SW480 (cell line): ENCODE data around the gene KIR2DL1.
A peak's percentile ranks its signal among the peaks of the same experiment; 100 is the strongest.
"Not testable (repeated sequence)": the region's sequence is repeated elsewhere in the genome, so short reads cannot be mapped to it uniquely, and the experiment has no call there.

Source experiments
- DNase-seq: peaks from one replicate; pipeline ENCODE4 v3.0.0-alpha.2; 2016; ENCODE audit warnings: low spot score

The KIR2DL1 gene

DNA sequence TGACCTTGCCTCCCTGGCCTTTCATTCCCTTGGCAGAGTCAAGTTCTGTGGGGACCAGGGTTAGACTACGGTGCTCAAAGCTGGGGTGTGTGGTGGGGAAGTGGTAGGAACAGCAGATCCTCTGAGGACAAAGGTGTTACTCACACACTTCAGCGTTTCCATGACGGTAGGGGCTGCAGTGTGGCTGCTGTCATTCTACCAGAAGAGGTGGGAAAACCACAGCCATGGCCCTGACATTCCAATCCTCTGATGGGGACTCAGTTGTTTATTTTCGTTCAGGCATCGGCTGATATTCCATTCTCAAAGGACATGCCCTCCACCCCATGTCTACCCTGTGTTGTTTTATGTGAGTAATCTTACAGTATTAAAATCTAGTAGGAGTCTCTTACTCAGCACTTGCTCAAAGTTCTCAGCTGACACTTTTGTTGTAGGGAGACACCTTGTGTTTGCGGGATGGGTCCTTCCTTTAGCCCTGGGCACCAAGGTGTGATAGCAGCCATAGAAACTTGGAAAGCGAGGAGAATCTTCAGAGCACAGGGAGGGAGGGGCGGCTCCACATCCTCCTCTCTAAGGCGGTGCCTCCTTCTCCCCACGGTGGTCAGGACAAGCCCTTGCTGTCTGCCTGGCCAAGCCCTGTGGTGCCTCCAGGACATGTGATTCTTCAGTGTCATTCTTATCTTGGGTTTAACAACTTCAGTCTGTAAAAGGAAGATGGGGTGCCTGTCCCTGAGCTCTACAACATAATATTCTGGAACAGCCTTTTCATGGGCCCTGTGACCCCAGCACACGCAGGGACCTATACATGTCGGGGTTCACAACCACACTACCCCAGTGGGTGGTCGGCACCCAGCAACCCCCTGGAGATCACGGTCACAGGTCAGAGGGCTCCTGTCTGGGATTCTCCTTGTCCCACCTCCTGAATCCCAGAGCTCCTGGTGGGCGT lies 1.7 kb downstream of the KIR2DL1 start:
- peak; percentile 92 for DNase-seq

DNA sequence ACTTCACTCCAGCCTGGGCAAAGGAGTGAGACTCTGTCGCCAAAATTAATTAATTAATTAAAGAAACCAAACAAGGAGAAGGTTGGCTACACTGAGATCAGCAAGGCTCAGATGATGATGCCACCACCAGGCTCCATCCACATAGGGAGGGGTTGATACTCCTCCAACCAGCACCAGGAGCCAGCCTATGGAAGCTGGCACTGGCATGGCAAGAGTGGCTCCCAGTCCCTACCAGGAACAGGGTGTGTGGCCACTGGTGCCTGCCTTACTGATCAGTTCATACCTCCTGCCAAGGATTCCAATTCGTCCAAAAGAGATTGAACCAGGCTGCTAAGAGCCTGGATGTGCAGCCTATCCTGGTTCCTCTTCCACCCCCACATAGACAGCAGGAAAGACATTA lies 3.1 kb downstream of the KIR2DL1 start:
- DNase-seq, result not testable (repeated sequence)

DNA sequence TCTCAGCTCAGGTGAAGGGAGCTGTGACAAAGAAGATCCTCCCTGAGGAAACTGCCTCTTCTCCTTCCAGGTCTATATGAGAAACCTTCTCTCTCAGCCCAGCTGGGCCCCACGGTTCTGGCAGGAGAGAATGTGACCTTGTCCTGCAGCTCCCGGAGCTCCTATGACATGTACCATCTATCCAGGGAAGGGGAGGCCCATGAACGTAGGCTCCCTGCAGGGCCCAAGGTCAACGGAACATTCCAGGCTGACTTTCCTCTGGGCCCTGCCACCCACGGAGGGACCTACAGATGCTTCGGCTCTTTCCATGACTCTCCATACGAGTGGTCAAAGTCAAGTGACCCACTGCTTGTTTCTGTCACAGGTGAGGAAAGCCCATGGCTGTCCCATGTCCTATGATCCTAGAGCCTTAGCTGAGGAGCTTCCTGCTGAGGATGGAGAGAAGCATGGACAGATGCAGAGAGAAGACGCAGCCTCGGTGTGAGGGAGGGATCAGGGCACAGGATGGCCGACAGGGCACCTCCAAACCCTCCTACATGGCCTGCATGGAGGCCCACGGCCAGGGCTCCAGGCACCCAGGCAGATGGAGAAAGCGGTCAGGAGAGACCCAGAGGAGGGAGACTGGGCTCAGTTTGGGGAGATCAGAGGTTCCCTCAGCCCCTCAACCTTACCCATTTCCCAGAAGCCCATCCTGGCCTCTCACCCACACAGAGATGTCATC lies 5.7 kb downstream of the KIR2DL1 start:
- not testable (repeated sequence) for DNase-seq

- not testable (repeated sequence) for DNase-seq
Measured at GRCh38 chr19:54775830-54776229, 6.2 kb downstream of the KIR2DL1 start.

DNA sequence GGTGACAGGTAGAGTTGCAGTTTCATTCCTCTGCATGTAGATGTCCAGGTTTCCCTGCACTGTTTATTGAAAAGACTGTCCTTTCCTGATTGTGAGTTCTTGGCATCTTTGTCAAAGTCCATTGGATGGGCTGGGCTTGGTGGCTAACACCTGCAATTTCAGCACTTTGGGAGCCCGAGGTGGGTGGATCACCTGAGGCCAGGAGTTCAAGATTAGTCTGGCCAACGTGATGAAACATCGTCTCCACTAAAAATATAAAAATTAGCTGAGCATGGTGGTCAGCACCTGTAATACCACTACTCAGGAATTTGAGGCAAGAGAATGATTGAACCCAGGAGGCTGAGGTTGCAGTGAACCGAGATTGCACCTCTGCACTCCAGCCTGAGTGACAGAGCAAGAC lies 8.3 kb downstream of the KIR2DL1 start:
- DNase-seq, result not testable (repeated sequence)

DNA sequence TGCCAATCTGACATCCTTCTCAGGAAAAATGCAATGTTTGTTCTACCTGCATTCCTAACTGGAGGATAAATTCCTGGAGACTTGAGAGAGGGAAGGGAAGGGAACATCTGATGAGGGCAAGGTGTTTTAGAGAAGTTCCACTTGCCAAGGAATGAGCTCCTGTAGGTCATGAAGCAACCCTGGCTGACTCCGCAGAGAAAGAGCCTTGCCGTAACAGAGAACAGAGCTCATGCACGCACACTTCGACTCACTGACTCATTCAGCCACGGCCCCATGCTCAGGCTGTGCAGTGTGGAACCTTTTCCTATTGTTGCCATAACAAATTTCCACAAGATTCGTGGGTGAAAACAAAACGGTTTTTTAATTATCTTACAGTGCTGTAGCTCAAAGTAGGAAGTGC lies 9.3 kb downstream of the KIR2DL1 start:
- DNase-seq, result not testable (repeated sequence)

DNA sequence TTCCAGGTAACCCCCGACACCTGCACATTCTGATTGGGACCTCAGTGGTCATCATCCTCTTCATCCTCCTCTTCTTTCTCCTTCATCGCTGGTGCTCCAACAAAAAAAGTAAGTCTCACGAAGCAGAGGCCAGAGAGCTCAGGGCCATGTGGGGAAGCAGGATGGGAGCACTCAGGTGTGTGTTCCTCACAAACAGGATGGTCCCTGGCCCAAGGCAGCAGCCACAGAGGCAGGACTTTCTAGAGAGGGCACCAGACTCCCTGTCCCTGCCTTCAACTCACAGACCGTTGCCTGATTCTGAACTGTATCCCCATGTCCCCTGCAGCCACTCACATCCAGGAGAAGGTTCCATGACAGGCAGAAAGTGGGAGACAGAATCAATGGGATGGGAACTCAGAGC lies 13.3 kb downstream of the KIR2DL1 start:
- not testable (repeated sequence) for DNase-seq

DNA sequence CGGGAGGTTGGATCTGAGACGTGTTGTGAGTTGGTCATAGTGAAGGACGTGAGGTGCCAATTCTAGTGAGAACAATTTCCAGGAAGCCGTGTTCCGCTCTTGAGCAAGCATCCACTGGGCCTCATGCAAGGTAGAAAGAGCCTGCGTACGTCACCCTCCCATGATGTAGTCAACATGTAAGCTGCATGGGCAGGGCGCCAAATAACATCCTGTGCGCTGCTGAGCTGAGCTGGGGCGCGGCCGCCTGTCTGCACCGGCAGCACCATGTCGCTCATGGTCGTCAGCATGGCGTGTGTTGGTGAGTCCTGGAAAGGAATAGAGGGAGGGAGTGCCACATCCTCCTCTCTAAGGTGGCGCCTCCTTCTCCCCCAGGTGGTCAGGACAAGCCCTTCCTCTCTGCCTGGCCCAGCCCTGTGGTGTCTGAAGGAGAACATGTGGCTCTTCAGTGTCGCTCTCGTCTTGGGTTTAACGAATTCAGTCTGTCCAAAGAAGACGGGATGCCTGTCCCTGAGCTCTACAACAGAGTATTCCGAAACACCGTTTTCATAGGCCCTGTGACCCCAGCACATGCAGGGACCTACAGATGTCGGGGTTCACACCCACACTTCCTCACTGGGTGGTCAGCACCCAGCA lies 16.6 kb downstream of the KIR2DL1 start:
- DNase-seq, result not testable (repeated sequence)

DNA sequence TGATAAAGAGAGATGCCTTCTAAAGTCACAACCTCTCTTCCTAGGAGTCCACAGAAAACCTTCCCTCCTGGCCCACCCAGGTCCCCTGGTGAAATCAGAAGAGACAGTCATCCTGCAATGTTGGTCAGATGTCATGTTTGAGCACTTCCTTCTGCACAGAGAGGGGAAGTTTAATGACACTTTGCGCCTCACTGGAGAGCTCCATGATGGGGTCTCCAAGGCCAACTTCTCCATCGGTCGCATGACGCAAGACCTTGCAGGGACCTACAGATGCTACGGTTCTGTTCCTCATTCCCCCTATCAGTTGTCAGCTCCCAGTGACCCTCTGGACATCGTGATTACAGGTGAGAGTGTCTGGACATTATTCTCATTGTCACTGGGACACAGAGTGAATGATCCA lies 18.6 kb downstream of the KIR2DL1 start:
- DNase-seq, result not testable (repeated sequence)

GRCh38 chr19:54790711-54791110 lies 21.1 kb downstream of the KIR2DL1 start:
- no peak for DNase-seq

GRCh38 chr19:54791476-54791875 lies 21.9 kb downstream of the KIR2DL1 start:
- DNase-seq, result no peak

DNA sequence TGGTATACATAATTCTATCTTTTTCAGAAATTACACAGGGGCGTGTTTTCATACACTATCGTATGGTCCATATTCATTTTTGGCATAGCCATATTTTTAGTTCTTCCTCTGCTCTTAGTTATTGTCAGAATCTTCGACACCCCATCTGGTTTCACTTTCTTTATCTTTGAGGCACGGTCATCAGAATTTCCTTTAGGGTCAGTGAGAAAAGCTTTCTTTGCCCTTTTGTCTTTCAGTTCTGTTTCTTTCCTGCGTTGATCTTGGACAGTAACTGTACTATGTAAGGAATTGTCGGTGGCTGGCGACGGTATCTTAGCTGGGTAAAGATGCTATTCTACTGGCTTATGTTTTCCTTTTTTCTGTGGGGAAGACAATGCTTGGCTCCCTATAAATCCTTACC lies 23.2 kb downstream of the KIR2DL1 start:
- no peak for DNase-seq

DNA sequence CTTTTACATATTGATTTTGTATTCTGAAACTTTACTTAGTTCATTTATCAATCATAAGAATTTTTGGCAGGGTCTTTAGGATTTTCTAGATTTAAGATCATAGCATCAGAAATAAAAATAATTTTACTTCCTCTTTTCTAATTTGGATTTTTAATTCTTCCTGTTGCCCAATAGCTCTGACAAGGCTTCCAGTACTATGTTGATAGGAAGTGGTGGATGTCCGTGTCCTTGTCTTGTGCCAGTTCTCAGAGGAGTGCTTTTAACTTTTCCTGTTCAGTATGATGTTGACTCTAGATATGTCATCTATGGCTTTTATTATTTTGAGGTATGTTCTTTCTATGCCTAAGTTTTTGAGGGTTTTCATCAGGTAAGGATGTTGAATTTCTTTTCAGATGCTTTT lies 26.2 kb downstream of the KIR2DL1 start:
- DNase-seq, result no peak

GRCh38 chr19:54803410-54803809 lies 33.8 kb downstream of the KIR2DL1 start, which contains the start of gene KIR2DL4:
KIR2DL4 (plus strand) TSS chr19:54803610; CDS start chr19:54803652, 42 bp downstream.
- DNase-seq, result no peak

DNA sequence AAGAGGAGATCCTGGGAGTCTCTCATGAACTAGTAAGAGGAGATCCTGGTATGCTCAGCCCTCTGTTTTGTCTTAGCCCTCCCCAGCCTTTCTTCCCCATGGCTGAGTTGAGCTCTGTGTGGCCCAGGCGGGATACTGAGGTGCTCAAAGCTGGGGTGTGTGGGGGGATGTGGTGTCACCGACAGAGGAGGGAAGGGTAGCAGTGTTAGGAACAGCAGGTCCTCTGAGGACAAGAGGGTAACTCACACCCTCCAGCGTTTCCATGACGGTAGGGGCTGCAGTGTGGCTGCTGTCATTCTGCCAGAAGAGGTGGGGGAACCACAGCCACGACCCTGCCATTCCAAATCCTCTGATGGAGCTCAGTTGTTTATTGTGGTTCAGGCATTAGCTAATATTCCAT lies 34.5 kb downstream of the KIR2DL1 start:
- DNase-seq, result no peak

DNA sequence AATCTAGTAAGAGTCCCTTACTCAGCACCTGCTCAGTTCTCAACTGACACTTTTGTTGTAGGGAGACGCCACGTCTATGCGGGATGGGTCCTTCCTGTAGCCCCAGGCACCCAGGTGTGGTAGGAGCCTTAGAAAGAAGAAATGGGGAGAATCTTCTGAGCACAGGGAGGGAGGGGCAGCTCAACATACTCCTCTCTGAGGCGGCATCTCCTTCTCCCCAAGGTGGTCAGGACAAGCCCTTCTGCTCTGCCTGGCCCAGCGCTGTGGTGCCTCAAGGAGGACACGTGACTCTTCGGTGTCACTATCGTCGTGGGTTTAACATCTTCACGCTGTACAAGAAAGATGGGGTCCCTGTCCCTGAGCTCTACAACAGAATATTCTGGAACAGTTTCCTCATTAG lies 35.0 kb downstream of the KIR2DL1 start:
- DNase-seq, result no peak

- no peak for DNase-seq
Measured at GRCh38 chr19:54805665-54806515, 36.3 kb downstream of the KIR2DL1 start.

DNA sequence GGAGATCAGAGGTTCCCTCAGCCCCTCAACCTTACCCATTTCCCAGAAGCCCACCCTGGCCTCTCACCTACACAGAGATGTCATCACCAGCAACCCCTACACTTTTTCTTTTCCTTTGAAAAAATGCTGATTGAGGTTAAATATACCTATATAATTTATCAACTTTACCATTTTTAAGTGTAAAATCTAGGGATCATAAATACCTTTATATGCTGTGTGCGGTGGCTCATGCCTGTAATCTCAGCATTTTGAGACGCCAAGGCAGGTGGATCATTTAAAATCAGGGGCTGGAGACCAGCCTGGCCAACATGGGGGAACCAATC lies 36.9 kb downstream of the KIR2DL1 start:
- DNase-seq, result no peak

DNA sequence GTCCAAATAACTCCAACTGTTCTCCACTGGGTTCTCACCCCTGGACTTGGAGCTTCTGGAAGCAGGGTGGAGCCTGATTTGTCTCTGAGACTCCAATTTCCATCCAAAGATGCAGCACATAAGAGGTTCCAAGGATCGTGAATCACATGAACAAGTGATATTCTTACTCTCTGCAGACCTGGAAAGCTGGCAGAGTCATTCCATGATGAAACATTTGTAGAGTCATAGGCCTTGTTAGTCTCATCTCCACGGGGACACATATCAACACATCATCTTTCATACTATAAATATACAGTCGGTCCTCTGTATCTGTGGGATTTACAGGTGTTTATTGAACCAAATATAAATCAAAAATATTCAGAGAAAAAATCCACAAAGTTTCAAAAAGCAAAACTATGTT lies 45.0 kb downstream of the KIR2DL1 start:
- not testable (repeated sequence) for DNase-seq

GRCh38 chr19:54816251-54816650 lies 46.7 kb downstream of the KIR2DL1 start, which contains the start of gene KIR3DL1:
KIR3DL1 (plus strand) TSS chr19:54816468.
- not testable (repeated sequence) for DNase-seq

DNA sequence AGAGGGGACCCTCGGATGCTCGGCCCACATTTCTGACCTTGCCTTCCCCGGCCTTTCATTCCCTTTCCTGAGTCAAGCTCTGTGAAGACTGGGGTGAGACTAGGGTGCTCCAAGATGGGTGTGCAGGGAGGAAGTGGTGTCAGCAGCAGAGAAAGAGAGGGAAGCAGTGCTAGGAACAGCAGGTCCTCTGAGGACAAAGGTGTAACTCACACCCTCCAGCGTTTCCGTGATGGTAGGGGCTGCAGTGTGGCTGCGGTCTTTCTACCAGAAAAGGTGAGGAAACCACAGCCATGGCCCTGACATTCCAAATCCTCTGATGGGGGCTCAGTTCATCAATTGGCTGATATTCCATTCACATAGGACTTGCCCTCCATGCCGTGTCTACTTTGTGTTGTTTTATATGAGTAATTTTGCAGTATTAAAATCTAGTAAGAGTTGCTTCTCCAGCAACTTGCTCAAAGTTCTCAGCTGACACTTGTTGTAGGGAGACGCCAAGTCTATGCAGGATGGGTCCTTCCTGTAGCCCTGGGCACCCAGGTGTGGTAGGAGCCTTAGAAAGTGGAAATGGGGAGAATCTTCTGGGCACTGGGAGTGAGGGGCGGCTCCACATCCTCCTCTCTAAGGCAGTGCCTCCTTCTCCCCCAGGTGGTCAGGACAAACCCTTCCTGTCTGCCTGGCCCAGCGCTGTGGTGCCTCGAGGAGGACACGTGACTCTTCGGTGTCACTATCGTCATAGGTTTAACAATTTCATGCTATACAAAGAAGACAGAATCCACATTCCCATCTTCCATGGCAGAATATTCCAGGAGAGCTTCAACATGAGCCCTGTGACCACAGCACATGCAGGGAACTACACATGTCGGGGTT lies 48.3 kb downstream of the KIR2DL1 start:
- DNase-seq, result no peak
